GM18499 (cell line): ENCODE results near the gene TARBP2.
"Not testable (repeated sequence)": the region's sequence is repeated elsewhere in the genome, so short reads cannot be mapped to it uniquely, and the experiment has no call there.

ENCODE experiments used
- ATAC-seq: cut with Tn5 transposase; IDR thresholded peaks from one replicate; pipeline ENCODE4 v1.9.1; 2021; ENCODE audit warnings: moderate number of reproducible peaks; ENCODE audit not compliant: insufficient read depth, unreplicated experiment

The TARBP2 gene

DNA sequence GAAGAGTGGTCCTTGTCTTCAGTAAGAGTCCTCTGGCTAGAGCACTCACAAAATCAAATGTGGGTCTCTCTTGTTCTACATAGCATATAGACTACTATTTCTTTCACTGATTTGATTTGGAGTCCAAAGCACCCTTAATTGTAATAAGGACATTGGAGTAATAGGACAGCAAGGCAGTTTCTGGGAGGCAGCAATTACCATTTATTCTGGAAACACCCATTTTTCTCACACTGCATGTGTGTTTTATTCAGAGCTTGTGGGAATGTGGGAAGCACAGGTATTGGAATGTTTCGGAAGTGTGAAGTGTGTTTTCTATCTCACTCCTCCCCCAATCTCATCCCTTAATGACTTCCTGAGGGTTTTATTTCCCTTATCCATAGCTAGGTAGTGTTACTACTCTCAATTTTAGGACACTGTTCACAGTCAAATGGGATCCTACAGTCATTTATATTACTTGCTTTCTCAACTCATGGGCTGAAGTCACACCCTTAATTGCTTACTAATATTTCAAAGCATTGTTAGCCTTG is 29.0 kb upstream of the TARBP2 start:
- no peak for ATAC-seq

DNA sequence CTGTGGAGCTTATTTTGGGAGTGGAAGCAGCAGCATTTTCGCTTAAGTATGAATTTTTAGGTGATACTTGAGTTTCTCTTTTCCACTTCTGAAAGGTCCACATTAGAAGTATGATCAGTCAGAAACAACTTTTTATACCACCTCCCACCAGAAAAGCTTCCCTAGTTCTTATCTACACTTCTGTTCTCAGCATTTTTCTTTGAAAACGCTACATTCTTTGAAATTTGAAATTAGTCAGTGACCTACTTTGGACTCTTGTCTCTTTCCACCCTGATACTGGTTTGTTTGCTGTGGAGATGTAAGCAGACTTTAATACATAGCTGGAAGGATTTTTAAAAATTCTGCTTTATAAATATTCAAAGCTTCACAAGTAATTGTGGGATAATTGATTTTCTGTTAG is 27.0 kb upstream of the TARBP2 start:
- no peak for ATAC-seq

DNA sequence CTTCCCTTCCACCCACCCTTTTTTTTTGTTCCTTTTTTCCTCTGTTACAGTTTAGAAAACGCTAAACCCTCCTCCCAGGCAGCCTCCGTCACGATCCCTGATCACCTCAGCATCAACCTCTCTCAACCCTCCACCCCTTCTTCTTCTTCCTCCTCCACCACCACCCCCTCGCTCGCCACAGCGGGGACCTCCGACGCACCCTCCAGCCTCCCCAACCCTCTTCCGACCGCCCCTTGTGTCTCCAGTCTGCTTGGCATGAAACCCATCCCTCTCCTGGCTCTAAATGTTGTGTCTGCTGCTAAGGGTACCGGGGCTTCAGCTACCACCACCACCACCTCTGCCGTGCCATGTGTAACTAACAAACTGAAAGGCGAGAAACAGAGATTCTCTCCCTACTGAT is 26.3 kb upstream of the TARBP2 start:
- no peak for ATAC-seq

DNA sequence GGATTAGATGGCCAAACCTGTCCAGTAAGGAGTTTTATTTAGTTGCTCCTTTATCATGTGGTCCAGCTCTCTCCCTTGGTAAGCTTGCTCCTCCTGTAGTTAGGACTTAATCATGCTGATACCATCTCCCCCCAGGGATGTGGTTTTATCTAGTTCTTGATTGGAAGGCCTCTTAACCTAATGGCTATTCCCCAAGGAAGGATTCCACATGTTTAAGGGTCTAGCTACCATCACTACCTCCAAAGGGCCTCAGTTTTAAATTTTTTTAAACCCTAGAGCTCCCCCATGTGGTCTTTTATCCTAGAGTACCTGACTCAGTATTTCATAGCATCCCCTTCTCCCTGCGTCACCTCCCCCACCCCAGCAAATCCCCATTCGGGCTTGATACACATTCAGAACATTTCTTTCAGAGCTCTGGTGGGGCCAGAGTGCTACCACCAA is 24.3 kb upstream of the TARBP2 start:
- ATAC-seq, result no peak

DNA sequence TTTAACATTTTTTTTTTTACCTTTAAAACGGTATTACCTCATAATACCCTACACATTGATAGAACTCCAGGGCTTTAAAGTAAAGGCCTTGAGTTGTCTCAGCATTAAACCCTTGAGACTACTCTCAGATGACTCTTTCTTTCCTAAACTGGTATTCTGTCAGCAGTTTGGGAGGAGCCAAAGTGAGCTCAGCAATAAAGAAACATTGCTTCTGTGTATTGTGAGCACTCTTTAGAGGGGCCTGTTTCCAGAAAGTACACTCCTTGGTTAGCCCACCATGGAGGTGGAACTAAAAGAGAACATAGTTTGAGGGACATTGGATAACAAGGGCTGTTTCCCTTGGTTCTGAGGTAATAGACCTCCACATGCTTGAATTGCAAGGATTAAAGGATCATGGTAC is 22.2 kb upstream of the TARBP2 start:
- no peak for ATAC-seq

DNA sequence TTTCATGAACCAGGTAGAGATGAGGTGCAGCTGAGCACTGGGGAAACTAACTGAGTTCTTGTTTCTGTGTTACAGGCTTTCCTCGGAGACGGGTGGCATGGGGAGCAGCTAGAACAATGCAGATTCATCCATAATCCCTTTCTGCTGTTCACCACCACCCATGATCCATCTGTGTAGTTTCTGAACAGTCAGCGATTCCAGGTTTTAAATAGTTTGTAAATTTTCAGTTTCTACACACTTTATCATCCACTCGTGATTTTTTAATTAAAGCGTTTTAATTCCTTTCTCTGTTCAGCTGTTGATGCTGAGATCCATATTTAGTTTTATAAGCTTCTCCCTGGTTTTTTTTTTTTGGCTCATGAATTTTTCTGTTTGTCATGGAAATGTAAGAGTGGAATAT is 21.8 kb upstream of the TARBP2 start:
- no peak for ATAC-seq

DNA sequence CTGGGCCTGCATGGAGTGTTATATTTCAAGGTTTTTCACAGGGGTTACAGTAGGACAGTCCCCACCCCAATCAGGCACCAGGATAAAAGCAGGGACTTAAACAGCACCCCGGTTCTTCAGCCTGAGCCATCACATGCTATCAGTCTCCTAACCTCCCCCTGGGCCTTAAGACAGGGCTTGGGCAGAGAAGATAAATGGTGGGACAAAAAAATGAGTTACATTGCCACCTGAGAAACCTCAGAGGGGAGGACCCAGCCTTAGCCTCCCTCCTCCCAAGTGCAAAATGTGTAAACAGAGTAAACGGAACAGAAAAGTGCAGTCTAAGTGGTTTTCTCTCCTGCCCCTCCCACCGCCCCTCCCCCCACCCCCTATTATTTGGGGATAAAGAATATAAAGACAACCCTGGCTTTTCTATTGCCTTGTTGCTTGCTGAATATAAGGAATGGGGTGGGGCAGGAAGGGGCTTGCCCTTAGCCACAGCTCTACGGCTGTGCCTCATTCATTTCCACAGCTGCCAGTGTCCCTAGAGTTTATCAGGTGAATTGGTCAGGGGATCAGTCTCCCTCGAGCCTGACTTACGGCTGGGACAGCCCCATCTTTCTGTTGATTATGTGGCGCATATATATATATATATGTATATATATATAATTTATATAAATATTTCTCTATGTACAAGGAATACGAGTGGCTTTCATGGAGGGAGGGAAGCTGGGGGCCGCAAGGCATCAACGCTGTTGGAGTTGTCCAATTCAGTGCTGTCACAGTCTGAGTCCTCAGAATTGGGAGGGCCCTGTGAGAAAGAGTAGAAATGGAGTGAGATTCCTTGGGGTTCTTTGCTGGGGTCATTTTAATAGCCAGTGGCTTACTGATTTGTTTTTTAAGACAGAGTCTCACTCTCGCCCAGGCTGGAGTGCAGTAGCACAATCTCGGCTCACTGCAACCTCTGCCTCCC is 20.3 kb upstream of the TARBP2 start:
- ATAC-seq, result no peak

DNA sequence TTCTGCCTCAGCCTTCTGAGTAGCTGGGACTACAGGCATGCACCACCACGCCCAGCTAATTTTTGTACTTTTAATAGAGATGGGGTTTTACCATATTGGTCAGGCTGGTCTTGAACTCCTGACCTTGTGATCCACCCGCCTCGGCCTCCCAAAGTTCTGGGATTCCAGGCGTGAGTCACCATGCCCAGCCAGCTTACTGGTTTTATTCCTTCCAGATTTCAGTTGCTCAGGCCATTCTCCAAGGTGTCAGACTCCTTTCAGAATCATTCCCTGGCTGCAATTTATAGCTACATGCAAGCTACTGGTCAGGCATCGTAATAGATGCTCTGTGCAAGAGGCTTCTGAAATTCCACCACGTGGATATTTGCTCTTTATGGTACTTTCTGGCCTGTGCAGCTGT is 19.6 kb upstream of the TARBP2 start:
- ATAC-seq, result not testable (repeated sequence)

DNA sequence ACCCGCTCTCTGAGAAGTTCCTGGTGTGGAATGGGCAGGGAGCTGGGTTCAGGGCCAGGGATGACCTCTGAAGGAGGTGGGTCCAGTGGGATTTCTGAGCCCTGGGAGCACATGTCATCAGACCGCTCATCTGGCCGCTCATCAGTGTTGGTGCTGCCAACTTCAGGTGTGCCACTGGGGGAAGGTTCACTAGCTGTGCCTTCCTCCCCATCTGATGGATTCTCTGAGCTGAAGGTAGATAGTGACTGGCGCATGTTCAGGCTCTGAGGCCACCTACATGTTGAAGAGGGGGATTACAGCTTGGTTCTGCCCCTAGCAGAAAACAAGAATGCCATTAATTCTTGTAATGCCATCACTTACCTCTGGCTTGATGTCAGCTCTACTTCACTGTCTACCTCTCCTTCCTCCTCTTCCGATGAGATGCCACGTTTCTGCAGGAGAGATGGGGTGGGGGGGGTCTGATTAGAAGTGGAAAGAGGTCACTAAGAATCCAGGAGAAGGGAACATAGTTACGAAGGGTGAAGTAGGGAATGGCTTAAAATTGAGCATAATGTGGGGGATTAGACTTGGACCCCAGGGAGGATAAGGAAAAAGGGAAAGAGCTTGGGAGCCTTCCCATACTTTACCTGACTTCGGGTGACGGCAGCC is 19.0 kb upstream of the TARBP2 start:
- no peak for ATAC-seq

DNA sequence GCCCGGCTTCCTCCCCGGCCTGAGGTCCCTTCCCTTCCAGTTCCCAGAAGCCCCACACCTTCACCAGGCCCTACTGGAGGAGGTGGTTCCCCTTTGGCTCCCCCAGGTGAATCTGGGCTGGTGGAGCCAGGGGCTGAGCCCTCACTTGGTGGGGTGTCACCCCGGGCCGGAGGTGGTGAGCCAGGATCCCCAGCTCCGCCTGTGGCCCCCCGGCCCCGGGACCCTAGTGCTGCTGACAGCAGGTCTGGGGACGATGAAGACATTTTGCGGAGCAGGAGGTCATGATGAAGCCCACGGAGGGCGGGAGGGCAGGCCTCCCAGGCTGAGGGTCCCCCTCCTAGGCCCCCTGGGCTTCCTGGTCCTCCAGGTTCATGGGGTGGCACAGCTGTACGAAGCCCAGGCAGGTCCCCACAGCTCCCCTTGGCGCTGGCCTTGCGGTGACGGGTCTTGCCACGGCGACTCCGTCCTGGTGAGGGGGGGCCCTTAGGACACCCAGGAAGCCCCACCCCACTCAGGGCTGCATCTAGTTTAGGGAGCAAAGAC is 18.4 kb upstream of the TARBP2 start:
- ATAC-seq, result no peak

DNA sequence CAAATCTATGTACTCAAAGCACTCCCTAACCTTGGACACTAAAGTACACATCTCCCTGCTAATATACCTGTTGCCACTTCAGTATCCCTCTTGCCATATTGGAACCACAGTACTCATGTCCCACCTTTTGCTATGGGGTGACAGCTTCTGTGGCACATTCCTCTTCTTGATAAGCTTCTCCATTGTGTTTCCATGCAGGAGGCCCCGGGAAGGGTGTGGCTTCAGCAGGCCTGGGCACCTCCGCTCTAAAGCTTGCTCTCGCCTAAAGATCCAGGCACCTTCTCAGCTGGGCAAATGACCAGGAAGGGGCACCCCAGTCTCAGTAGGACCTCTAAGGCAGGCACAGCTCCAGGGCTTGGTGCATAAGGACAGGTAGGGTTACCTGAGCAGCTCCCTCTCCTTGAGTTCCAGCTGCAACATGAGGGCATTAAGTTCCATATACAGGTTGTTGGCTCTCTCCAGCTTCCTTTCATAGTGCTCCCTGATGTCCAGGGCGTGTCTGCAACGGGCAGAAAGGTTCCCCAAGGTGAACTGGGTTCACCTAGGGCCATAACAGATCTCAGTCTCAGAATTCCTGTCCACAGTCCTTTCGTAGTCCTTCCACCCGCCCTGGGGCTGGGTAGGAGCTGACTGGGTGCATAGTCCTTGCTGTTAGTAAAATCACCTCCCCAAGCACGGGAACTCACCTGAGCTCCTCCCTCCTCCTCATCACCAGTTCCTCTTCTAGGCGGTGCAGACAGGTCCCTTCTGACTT is 17.7 kb upstream of the TARBP2 start:
- no peak for ATAC-seq

DNA sequence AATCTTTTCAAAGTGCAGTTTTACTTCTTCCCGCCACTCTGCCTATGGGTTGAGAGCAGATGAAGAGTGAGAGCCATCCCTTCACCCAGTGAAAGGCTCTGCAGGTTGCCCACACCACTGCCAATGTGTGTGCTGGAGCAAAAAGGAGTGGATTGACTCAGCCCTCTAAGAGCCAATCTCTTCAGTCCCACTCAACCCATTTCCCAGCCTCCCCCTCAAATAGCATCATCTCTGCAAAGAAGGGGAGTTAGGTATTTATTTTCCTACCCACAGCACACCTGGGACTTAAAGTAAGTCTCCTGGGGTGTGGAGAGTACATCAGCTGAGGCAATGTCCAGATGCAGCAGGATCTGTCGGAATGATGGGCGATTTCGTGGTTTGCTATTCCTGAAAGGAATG is 17.1 kb upstream of the TARBP2 start:
- no peak for ATAC-seq

DNA sequence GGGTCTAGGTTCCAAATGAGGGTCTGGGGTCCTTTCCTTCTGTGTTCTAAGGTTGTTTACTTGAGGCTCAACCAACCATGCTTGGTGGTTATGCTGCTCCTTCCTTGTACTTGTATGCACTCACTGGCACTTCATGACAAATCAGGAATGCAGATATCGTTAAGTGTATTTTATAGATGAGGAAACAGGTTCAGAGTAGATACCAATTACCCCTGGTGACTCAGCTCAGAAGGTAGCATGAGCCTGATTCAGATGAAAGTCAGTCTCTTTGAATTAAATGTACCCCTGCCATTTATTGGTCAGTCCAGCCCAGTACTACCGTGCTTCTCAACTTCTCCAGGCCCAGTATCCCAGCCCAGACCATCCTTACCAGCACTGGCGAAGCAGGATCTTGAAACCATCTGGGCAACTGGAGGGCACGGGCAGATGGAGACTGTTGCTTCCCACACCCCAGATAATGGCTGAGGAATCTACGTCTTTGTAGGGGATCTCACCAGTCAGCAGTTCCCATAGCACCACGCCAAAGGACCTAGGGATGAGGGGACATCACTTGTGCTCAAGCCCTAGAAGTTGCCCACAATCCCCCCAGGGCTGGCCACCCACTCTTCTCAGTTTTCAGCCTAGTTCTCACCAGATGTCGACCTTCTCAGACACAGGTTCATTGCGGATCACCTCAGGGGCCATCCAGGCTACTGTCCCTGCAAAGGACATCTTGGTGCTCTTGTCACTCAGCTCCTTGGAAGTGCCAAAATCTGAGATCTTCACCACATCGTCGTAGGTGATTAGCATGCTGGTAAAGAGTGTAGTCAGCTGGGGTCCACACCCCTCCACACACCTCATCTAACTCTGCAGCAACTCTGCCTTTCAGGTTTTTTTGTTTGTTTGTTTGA is 16.2 kb upstream of the TARBP2 start:
- no peak for ATAC-seq

DNA sequence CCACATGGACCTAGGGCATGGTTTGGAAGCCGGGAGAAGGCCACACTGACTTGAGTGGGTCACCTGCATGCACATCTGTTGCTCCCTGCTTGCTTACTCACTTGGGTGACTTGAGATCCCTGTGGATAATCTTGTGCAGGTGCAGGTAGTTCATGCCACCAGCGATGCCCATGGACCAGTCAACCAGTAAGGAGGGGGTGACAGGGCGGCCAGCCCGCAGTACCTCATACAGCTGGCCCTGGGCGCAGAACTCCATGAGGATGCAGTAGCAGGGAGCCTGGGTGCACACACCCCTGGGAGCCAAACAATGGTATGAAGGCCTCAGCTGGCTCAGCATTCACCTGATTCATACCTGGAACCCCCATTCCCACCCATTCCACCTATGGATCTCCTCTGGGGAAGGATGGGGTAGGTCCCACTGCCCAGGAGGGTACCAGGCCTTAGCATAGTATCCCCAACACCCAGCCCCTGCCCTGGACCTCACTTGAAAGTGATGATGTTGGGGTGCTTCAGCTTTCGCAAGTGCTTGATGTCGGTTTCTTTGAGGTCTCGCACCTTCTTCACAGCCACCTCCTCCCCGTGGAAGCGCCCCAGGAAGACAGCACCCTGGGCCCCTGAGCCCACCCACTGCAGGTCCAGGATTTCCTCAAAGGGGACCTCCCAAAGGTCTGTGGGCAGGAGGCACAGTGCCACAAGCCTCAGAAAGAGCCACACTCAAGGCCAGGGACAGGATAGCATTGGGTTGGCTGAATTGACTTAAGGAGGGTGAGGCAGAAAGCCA is 14.9 kb upstream of the TARBP2 start:
- ATAC-seq, result no peak

DNA sequence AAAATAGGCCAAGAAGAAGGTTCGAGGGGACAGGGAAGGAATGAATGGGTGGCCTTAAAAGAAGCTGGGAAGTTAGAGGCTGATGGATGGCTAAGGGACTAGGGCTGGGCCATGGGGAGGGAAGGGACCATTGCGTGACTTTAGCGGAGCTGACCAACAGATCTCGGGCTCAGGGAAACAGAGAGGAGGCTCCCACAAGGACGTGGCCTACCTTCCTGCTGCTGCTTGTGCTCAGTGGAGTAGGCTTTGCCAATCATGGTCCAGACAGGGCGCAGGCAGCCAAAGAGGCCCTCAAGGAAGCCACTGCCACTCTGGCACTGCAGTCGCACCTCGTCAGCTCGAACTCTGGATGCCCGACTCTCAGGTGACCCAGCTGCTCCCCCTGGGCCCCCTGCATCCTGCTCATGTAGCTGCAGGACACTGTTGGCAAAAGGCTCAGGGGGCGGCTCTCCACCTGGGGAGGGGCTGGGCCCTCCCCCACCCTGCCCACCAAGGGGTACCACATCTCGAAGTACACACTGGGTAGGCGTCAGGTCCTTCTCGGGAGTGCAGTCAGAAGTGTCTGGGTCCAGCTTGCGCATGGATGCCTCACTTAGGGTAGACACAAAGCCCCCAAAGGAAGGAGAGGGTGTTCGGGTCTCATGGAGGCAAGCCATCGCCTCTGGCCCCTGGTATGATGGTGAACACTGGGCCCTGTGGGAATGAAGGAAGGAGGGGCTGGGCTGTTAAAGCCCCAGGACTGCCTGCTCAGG is 14.2 kb upstream of the TARBP2 start:
- ATAC-seq, result no peak

DNA sequence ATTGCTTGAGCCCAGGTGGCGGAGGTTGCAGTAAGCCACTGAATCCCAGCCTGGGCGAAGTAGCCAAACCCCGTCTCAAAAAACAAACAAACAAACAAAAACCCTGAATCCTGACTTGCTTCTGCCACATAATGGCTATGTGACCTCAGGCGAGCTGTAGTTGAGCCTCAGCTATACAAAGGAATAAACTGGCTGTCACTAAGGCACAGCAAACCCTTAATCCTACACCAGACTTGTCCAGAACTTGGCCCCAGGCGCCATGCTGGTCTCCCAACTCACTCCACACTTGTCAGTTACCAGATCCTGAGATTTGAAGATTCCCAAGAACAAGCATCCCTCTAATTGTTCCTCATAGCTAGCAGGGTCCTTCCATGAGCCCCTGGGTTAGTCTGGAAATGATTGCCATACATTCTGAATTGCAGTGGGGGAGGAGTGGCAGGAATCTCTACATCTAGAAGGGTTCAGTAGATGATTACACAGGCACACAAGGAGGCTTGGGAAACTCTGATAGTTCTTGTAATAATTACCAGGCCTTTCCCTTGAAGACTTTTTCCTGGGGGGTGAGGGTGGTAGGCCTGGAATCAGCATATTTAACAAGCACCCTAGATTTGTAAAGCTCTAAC is 11.7 kb upstream of the TARBP2 start:
- no peak for ATAC-seq

DNA sequence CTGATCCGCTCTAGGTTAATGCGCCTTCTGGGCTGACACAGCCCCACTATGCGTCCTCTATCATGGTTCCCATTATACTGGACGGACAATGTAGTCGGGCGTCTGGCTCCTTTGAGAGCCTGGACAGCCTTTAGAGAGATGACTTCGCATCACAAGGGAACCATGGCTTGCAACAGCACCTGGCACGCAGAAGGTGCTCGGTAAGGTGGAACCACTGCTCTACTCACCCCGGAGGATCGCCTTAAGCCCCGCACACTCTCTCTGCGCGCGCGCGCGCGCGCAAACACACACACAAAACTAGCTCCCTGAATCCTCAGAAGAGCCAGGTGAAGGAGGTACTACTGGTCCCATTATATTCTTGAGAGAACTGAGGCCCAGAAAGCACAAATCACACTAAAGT is 8.9 kb upstream of the TARBP2 start:
- no peak for ATAC-seq
